Stimulated activated CD8-positive, alpha-beta memory T cell treated with anti-CD3 and anti-CD28 coated beads, Interleukin-2, amount 100 ng/mL, for 1 hour (primary cell): ENCODE measurements around the gene MEX3D.
A peak's percentile ranks its signal among the peaks of the same experiment; 100 is the strongest.
"Not testable (repeated sequence)": the region's sequence is repeated elsewhere in the genome, so short reads cannot be mapped to it uniquely, and the experiment has no call there.

ENCODE experiments used
- DNase-seq, 2 donors: peaks; one replicate each; pipeline ENCODE4 v3.0.0-alpha.2; 2020; ENCODE audit warnings: low read depth in 2 of 2

MEX3D gene

DNA sequence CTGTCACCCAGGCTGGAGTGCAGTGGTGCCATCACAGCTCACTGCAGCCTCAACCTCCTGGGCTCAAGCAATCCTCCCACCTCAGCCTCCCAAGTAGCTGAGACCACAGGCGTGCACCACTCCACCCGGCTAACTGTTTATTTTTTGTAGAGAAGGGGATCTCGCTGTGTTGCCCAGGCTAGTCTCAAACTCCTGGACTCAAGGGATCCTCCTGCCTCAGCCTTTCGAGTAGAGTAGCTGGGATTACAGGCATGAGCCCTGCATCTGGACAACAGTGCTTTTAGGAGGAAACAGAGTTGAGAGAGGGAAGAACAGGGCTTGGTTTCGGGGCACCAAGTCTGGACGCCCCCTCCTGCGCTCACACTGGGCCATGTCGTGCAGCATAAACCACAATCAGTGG is 48.3 kb downstream of the MEX3D start:
- not testable (repeated sequence) for DNase-seq

GRCh38 chr19:1518471-1518870 is 49.7 kb downstream of the MEX3D start:
- DNase-seq = no peak

DNA sequence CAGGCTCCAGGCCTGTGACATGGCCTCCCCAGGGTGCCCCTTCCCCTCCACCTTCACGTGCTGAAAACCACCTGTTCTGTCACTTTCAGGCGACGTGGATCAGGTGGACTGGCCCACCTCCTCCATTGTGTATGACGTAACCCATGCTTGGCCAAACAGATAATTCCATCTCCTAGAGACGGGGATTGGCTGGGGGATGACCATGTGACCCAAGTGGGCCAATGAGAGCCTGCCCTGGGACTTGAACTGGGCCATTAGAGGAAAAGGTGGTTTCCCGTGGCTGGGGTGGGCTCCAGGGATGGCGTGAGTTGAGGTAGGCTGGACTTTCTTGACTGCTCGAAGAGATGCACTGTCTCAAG is 51.8 kb downstream of the MEX3D start:
- DNase-seq = no peak

DNA sequence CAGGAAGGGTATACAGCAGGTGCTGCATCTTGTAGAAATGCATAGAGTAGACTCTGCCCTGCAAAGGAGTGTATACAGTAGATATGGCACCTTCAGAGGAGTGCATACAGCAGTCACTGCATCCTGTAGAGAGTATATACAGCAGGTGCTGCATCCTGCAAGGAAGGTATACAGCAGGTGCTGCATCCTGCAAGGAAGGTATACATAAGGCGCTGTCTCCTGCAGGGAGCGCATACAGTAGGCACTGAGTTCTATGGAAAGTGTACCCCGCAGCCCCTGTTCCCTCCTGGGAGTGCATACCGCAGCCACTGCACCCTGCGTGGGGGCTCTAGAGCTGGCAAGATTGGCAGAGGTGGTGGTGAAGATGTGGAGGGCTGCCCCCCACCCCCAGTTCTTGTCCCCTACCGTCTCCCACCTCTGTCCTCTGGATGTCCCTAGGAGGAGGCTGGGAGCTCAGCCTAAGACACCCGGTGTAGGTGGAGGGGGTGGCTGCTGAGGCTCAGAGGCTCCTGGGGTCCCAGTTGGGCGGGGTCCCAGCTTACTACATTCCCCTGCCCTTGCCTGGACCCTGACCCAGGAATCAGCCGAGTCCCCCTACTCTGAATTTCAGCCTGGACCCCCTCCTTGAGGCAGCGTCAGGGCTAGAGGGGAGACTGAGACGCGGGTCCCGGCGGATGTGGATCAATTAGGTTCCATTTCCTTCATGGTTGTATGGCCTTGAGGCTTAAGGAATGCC is 53.0 kb downstream of the MEX3D start:
- DNase-seq = no peak

DNA sequence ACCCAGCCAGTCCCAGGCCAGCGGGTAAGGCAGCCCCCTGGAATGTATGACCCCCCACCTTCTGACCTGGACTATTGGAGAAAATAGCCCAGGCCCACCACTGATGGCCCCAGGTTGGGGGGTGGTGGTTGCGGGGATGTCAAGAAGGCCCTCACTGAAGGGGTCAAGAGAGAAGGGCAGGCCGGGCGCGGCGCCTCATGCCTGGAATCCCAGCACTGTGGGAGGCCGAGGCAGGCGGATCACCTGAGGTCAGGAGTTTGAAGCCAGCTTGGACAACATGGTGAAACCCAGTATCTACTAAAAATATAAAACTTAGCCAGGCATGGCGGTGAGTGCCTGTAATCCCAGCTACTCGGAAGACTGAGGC is 53.8 kb downstream of the MEX3D start:
- DNase-seq = no peak

GRCh38 chr19:1513499-1514294 is 54.4 kb downstream of the MEX3D start:
- DNase-seq = peak; percentile 14 to 45

GRCh38 chr19:1512671-1513498 is 55.2 kb downstream of the MEX3D start, which contains the start of gene ADAMTSL5:
ADAMTSL5 (minus strand) TSS chr19:1513019; CDS start chr19:1510943, 2,076 bp downstream.
- peak; percentile 17 to 27 for DNase-seq

- no peak for DNase-seq
Measured at GRCh38 chr19:1511318-1512317, 56.5 kb downstream of the MEX3D start.

DNA sequence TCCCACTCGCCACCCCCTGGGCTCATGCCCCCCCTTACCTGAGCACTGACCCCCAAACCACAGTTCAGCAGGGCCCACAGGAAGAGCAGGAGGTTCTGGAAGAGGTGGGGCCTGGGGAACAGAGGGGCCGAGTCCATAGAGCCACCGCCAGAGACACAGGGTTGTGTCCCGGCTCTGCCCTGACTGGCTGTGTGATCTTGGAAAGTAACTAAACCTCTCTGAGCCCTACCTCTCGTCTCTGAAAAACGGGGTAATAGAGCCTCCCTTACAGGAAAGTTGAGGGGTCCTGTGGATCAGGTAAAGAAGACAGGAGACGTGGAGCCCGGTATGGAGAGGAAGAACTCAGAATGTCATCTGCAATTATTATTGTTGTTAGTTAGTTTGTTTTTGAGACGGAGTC is 57.3 kb downstream of the MEX3D start:
- DNase-seq = no peak

DNA sequence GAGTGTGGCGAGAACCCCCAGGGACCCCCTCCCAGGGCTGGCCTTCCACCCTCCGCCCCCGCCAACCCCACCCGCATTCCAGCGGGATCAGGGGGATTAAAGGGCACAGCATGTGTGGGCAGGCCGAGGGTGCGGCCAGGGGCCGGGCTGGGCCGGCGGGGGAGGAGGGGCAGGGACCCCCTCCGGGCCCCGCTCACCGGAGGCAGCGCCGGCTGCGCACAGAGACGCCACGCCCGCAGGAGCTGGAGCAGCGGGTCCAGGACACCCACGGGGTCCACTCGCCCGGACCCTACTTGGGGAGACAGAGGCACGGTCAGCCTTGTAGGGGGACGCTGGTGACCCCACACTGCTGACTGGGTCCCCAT is 57.7 kb downstream of the MEX3D start:
- no peak for DNase-seq

DNA sequence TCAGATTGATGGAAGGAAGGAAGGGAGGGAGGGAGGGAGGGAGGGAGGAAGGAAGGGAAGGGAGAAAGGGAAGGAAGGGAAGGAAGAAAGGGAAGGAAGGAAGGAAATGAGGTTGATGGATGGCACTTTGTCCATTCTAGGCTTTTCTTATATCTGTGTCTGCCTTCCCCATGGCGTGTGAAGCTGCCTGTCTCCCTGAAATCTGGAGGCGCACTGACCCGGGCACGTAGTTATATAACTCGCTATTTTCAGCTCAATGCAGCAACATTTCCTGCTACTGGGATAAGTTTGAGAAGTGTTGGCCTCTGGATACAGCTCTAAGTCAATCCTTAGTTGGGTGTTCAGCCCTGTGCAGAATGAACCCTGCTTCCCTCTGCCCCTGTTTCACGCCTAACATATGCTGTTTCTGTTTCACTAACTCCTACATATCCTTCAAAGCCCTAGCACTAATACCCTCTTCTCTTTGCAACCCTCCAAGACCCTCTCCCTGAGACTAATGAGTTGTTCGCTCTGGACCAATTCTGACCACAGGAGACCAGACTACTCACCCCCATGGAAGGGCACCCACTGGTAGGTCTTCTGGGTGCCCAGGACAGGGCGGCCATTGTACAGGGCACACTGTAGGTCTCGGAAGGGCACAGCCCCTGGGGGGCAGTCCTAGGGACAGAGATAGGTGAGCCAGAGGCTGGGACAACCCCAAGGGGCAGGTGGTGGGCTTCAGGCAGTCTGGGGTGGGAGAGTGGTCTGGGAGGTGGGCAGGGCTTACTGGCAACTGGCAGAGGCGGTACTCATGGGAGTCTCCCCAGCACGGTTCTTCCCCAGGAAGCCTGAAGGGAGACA is 58.3 kb downstream of the MEX3D start:
- no peak for DNase-seq

GRCh38 chr19:1508507-1508856 is 59.6 kb downstream of the MEX3D start:
- no peak for DNase-seq

GRCh38 chr19:1507763-1508506 is 60.2 kb downstream of the MEX3D start:
- DNase-seq = peak; percentile 72 to 82

GRCh38 chr19:1507192-1507660 is 60.9 kb downstream of the MEX3D start:
- DNase-seq = no peak

- DNase-seq = no peak
Measured at GRCh38 chr19:1505991-1506881, 61.9 kb downstream of the MEX3D start.

DNA sequence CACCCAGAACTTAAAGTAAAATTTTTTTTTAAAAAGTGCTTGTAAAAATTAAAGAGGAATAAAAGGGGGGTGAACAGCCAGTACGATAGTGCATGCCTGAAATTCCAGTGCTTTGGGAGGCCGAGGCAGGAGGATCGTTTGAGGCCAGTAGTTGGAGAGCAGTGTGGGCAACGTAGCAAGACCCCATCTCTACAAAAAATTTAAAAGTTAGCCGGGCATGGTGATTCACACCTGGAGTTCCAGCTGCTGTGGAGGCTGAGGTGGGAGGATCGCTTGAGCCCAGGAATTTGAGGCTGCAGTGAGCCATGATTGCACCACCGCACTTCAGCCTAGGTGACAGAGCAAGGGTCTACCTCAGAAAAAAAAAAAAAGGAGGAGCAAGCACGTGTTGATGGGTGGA is 63.1 kb downstream of the MEX3D start:
- no peak for DNase-seq
